Measurements from ENCODE around the gene UNC119B.

DNA sequence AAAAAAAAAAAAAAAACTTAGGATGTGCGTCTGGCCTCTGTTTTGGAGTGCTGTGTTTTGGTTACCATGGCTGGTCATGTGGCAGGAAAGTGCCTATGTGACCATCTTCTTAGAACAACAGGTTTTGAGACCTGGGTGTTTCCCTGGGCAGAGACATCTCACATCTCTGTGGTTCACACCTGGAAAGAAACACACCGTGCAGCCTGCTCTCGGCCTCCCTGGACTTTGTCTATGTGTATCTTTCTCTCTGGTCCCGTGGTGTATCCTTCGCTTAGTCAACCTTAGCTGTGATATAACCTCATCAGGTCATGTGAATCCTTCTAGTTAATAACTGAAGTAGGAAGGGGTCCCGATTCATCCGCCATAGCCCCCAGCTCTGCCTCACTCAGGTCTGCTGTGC, 38.0 kb downstream of the UNC119B start:
- TF ChIP-seq, protein P1, sequence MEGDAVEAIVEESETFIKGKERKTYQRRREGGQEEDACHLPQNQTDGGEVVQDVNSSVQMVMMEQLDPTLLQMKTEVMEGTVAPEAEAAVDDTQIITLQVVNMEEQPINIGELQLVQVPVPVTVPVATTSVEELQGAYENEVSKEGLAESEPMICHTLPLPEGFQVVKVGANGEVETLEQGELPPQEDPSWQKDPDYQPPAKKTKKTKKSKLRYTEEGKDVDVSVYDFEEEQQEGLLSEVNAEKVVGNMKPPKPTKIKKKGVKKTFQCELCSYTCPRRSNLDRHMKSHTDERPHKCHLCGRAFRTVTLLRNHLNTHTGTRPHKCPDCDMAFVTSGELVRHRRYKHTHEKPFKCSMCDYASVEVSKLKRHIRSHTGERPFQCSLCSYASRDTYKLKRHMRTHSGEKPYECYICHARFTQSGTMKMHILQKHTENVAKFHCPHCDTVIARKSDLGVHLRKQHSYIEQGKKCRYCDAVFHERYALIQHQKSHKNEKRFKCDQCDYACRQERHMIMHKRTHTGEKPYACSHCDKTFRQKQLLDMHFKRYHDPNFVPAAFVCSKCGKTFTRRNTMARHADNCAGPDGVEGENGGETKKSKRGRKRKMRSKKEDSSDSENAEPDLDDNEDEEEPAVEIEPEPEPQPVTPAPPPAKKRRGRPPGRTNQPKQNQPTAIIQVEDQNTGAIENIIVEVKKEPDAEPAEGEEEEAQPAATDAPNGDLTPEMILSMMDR (IDR thresholded peaks at IDR 0.05): no peak
- no peak for TF ChIP-seq EP300 (IDR thresholded peaks at IDR 0.05)

Data from upper lobe of left lung (tissue), 4 donors.